ENCODE data around the gene EGFLAM. TPM values are rescaled to one million over a fixed set of nuclear protein-coding genes. Genes with fewer than 3 reads are reported as not detected.

The EGFLAM gene
- total and polyA plus RNA-seq, 10 of the 15 experiments (the other 5 are each of a cell fraction or from before 2014, with no cell fraction given): 0.37 TPM; not detected in 9

GRCh38 chr5:38413696-38414095, 155.3 kb downstream of the EGFLAM start:
- whole genome bisulfite sequencing (ENCODE audit: insufficient coverage, insufficient replicate concordance, low lambda C conversion rate, missing lambda C conversion rate): 54% methylated on average over 12 of the region's 12 CpGs
- Histone ChIP-seq H3K27ac (ENCODE audit: control insufficient read depth, insufficient read depth) (no peak overlapping the region), H3K79me2 (ENCODE audit: control insufficient read depth, insufficient read depth, low read length) (no peaks in the 10 kb centered on the region), H3K4me2 (ENCODE audit: control insufficient read depth, insufficient read depth) (no peak overlapping the region), H3K4me1 (ENCODE audit: control insufficient read depth, insufficient read depth, low read length) (no peaks in the 10 kb centered on the region), H4K20me1 (ENCODE audit: control insufficient read depth, insufficient read depth) (no peaks in the 10 kb centered on the region), H3K9ac (ENCODE audit: control insufficient read depth, insufficient read depth, low read length) (no peak overlapping the region), H3K4me3 (no peak overlapping the region), H3K9me3 (replicated peaks; ENCODE audit: control insufficient read depth, insufficient read depth, low read length) (no peaks in the 10 kb centered on the region), H3K27me3 (replicated peaks in 1 of 2; ENCODE audit: control insufficient read depth in 2 of 2, insufficient read depth in 2 of 2, low read length in 1 of 2) (no peaks in the 10 kb centered on the region), H3K36me3 (ENCODE audit: control insufficient read depth in 2 of 2, insufficient read depth in 2 of 2, low read length in 1 of 2) (no peaks in the 10 kb centered on the region), H2AFZ (ENCODE audit: control insufficient read depth, low read depth, low read length) (no peak overlapping the region)
- ChIA-PET POLR2A (no interaction called here), CTCF (interaction anchor here (0.5 to 2.4 kb wide), 3 partner anchors 11 to 38 kb away, joined by 3 to 6 read pairs (median 4); no protein-coding TSS in a partner anchor), RAD21 (ENCODE audit: unreplicated experiment) (no interaction called here), SMC1A (ENCODE audit: uncharacterized antibody, unreplicated experiment) (interaction anchor here (0.7 kb wide), 1 partner anchor 12 kb away, joined by 3 read pairs; no protein-coding TSS in a partner anchor)
- TF ChIP-seq RAD21 (IDR thresholded peaks at IDR 0.05; ENCODE audit: insufficient read depth, low read depth, low read length) (no peak), SPI1 (IDR thresholded peaks at IDR 0.05; ENCODE audit: borderline replicate concordance, insufficient read depth, low read depth, low read length) (no peak), MTA2 (IDR thresholded peaks at IDR 0.05; ENCODE audit: low read depth) (no peak), SRF (IDR thresholded peaks at IDR 0.05; ENCODE audit: low read depth in 2 of 2, low read length in 2 of 2) (no peak), ZSCAN29 (IDR thresholded peaks at IDR 0.05) (no peak), MEF2A (IDR thresholded peaks at IDR 0.05; ENCODE audit: insufficient read depth, low read depth, low read length) (no peak), TCF12 (IDR thresholded peaks at IDR 0.05; ENCODE audit: low read depth, low read length) (no peak), ESRRA (IDR thresholded peaks at IDR 0.05; ENCODE audit: low read length) (no peak)
- TF ChIP-seq, protein P1, sequence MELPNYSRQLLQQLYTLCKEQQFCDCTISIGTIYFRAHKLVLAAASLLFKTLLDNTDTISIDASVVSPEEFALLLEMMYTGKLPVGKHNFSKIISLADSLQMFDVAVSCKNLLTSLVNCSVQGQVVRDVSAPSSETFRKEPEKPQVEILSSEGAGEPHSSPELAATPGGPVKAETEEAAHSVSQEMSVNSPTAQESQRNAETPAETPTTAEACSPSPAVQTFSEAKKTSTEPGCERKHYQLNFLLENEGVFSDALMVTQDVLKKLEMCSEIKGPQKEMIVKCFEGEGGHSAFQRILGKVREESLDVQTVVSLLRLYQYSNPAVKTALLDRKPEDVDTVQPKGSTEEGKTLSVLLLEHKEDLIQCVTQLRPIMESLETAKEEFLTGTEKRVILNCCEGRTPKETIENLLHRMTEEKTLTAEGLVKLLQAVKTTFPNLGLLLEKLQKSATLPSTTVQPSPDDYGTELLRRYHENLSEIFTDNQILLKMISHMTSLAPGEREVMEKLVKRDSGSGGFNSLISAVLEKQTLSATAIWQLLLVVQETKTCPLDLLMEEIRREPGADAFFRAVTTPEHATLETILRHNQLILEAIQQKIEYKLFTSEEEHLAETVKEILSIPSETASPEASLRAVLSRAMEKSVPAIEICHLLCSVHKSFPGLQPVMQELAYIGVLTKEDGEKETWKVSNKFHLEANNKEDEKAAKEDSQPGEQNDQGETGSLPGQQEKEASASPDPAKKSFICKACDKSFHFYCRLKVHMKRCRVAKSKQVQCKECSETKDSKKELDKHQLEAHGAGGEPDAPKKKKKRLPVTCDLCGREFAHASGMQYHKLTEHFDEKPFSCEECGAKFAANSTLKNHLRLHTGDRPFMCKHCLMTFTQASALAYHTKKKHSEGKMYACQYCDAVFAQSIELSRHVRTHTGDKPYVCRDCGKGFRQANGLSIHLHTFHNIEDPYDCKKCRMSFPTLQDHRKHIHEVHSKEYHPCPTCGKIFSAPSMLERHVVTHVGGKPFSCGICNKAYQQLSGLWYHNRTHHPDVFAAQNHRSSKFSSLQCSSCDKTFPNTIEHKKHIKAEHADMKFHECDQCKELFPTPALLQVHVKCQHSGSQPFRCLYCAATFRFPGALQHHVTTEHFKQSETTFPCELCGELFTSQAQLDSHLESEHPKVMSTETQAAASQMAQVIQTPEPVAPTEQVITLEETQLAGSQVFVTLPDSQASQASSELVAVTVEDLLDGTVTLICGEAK (IDR thresholded peaks at IDR 0.05; ENCODE audit: borderline replicate concordance): no peak
- TF ChIP-seq, protein P2, sequence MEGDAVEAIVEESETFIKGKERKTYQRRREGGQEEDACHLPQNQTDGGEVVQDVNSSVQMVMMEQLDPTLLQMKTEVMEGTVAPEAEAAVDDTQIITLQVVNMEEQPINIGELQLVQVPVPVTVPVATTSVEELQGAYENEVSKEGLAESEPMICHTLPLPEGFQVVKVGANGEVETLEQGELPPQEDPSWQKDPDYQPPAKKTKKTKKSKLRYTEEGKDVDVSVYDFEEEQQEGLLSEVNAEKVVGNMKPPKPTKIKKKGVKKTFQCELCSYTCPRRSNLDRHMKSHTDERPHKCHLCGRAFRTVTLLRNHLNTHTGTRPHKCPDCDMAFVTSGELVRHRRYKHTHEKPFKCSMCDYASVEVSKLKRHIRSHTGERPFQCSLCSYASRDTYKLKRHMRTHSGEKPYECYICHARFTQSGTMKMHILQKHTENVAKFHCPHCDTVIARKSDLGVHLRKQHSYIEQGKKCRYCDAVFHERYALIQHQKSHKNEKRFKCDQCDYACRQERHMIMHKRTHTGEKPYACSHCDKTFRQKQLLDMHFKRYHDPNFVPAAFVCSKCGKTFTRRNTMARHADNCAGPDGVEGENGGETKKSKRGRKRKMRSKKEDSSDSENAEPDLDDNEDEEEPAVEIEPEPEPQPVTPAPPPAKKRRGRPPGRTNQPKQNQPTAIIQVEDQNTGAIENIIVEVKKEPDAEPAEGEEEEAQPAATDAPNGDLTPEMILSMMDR (IDR thresholded peaks at IDR 0.05 in 2 of 3, conservative IDR thresholded peaks at IDR 0.05 in 1 of 3; ENCODE audit: control insufficient read depth in 2 of 3, extremely low read depth in 1 of 3, insufficient read depth in 1 of 3, low read depth in 3 of 3, low read length in 3 of 3): no peak
- BruUV-seq (replicated peaks): no TSS peak
- intact Hi-C loops (cut with micrococcal nuclease; ENCODE audit: unreplicated experiment): no loop called here
- FAIRE-seq: no peak
- in situ Hi-C loops (cut with MboI): no loop called here
- ATAC-seq: no peak
- no peak for DNase-seq (ENCODE audit: low read depth, low spot score)

All from GM12878 (cell line).